HL-60/S4 treated with phorbol 12-myristate 13-acetate at 8.2 ng/mL for 4 days and 3 days (cell line): ENCODE results near the gene PCAT7.
"Not testable (repeated sequence)": the region's sequence is repeated elsewhere in the genome, so short reads cannot be mapped to it uniquely, and the experiment has no call there.

Source experiments
- in situ Hi-C: fragments of 300-500 bp; cut with MboI; formaldehyde crosslinking; loops from 2 replicates; pipeline ENCODE4 v1.15.0; 2022; ENCODE audit warnings: low sequenced_read_pairs

Gene PCAT7

GRCh38 chr9:94560237-94560636, 5.4 kb downstream of the PCAT7 start:
- in situ Hi-C loops: no loop called here

GRCh38 chr9:94563548-94563947, 8.7 kb downstream of the PCAT7 start:
- in situ Hi-C loops: no loop called here

GRCh38 chr9:94564279-94564678, 9.4 kb downstream of the PCAT7 start:
- in situ Hi-C loops: not testable (repeated sequence)

- in situ Hi-C loops: no loop called here
Observed at GRCh38 chr9:94566550-94566949, 11.7 kb downstream of the PCAT7 start.

- in situ Hi-C loops: no loop called here
Observed at GRCh38 chr9:94567271-94567670, 12.4 kb downstream of the PCAT7 start.

- in situ Hi-C loops: no loop called here
Observed at GRCh38 chr9:94568250-94568889, 13.5 kb downstream of the PCAT7 start.

- in situ Hi-C loops: no loop called here
Observed at GRCh38 chr9:94568972-94569712, 14.3 kb downstream of the PCAT7 start.

- in situ Hi-C loops: no loop called here
Observed at GRCh38 chr9:94576131-94576530, 21.2 kb downstream of the PCAT7 start.

- in situ Hi-C loops: no loop called here
Observed at GRCh38 chr9:94577036-94577435, 22.2 kb downstream of the PCAT7 start.

- in situ Hi-C loops: no loop called here
Observed at GRCh38 chr9:94577571-94577970, 22.7 kb downstream of the PCAT7 start.

- in situ Hi-C loops: no loop called here
Observed at GRCh38 chr9:94581728-94582127, 26.8 kb downstream of the PCAT7 start.

- in situ Hi-C loops: no loop called here
Observed at GRCh38 chr9:94584555-94584954, 29.7 kb downstream of the PCAT7 start.

- in situ Hi-C loops: no loop called here
Observed at GRCh38 chr9:94586316-94586715, 31.4 kb downstream of the PCAT7 start.

GRCh38 chr9:94586814-94587213, 31.9 kb downstream of the PCAT7 start:
- in situ Hi-C loops: no loop called here

- in situ Hi-C loops: no loop called here
Observed at GRCh38 chr9:94588681-94589080, 33.8 kb downstream of the PCAT7 start.

- in situ Hi-C loops: not testable (repeated sequence)
Observed at GRCh38 chr9:94591046-94591545, 36.2 kb downstream of the PCAT7 start.

GRCh38 chr9:94591876-94592275, 37.0 kb downstream of the PCAT7 start:
- in situ Hi-C loops: no loop called here

GRCh38 chr9:94592683-94593082, 37.8 kb downstream of the PCAT7 start:
- in situ Hi-C loops: not testable (repeated sequence)

- in situ Hi-C loops: no loop called here
Observed at GRCh38 chr9:94593459-94594345, 38.8 kb downstream of the PCAT7 start, which contains the start of gene FBP2. TSS of gene FBP2 (minus strand) at chr9:94593824. CDS start at chr9:94593726, 98 bp downstream.

- in situ Hi-C loops: no loop called here
Observed at GRCh38 chr9:94599102-94599501, 44.2 kb downstream of the PCAT7 start.

- in situ Hi-C loops: no loop called here
Observed at GRCh38 chr9:94600258-94600657, 45.4 kb downstream of the PCAT7 start.
